Measurements from ENCODE around the gene SRPK3.

GRCh38 chrX:153731117-153731844, 49.6 kb upstream of the SRPK3 start:
- TF ChIP-seq HES2 (IDR thresholded peaks at IDR 0.05) (no peak), CTCF (IDR thresholded peaks at IDR 0.05) (no peak), NPAS2 (CRISPR knock-in tag; IDR thresholded peaks at IDR 0.05; ENCODE audit: borderline replicate concordance) (no peak), POLR2AphosphoS2 (conservative IDR thresholded peaks at IDR 0.05; ENCODE audit: low read length) (no peak), CBX8 (IDR thresholded peaks at IDR 0.05) (no peak), MYC (IDR thresholded peaks at IDR 0.05; ENCODE audit: borderline replicate concordance, low read length) (no peak), POLR2A (IDR thresholded peaks at IDR 0.05; ENCODE audit: low read length) (no peak), EP300 (IDR thresholded peaks at IDR 0.05) (no peak)
